Liver (tissue), 9 donors: ENCODE measurements around the gene TIMM23B. TPM values are rescaled to one million over a fixed set of nuclear protein-coding genes. Genes with fewer than 3 reads are reported as not detected.
A peak's percentile ranks its signal among the peaks of the same experiment; 100 is the strongest.
"Not testable (repeated sequence)": the region's sequence is repeated elsewhere in the genome, so short reads cannot be mapped to it uniquely, and the experiment has no call there.

ENCODE experiments used
- DNase-seq: peaks from one replicate; pipeline ENCODE4 v3.0.0-alpha.2; 2017; ENCODE audit warnings: low spot score
- H3K27ac ChIP-seq, 2 donors: one replicate each; pipeline ENCODE4 v1.7.0; 2013; ENCODE audit warnings: inconsistent platforms in 2 of 2, low read length in 2 of 2, control low read depth in 1 of 2, low read depth in 1 of 2, mild to moderate bottlenecking in 1 of 2
- H3K27me3 ChIP-seq, 4 donors: one replicate each; pipeline versions ENCODE4 v1.6.1 to v1.7.0; 2013; ENCODE audit warnings: low read length in 3 of 4, inconsistent platforms in 1 of 4, mild to moderate bottlenecking in 1 of 4, moderate library complexity in 1 of 4; ENCODE audit not compliant: control insufficient read depth in 4 of 4, insufficient read depth in 4 of 4
- H3K36me3 ChIP-seq, 4 donors: one replicate each; pipeline versions ENCODE4 v1.6.1 to v1.7.0; 2013; ENCODE audit warnings: low read length in 3 of 4, mild to moderate bottlenecking in 3 of 4, low read depth in 1 of 4, moderate library complexity in 1 of 4; ENCODE audit not compliant: control insufficient read depth in 4 of 4, insufficient read depth in 3 of 4
- H3K4me1 ChIP-seq, 4 donors: one replicate each; pipeline versions ENCODE4 v1.6.1 to v1.7.0; 2013; ENCODE audit warnings: low read length in 3 of 4, mild to moderate bottlenecking in 3 of 4, moderate library complexity in 1 of 4; ENCODE audit not compliant: control insufficient read depth in 4 of 4, insufficient read depth in 4 of 4
- H3K4me3 ChIP-seq, 3 donors: one replicate each; pipeline versions ENCODE4 v1.6.1 to v1.7.0; 2013; ENCODE audit warnings: low read length in 3 of 3, control low read depth in 1 of 3, low read depth in 1 of 3, mild to moderate bottlenecking in 1 of 3
- H3K9ac ChIP-seq, 2 donors: one replicate each; pipeline ENCODE4 v1.7.0; 2013; ENCODE audit warnings: low read length in 2 of 2, mild to moderate bottlenecking in 2 of 2, moderate library complexity in 2 of 2, control low read depth in 1 of 2, low read depth in 1 of 2
- H3K9me3 ChIP-seq, 4 donors: one replicate each; pipeline versions ENCODE4 v1.6.1 to v1.7.0; 2013; ENCODE audit warnings: low read length in 3 of 4; ENCODE audit not compliant: control insufficient read depth in 4 of 4
- RAD21 ChIP-seq, 2 donors: IDR thresholded peaks; 2 replicates each; pipeline ENCODE4 v1.6.1; 2016; ENCODE audit warnings: antibody characterized with exemption in 2 of 2, mild to moderate bottlenecking in 2 of 2
- whole genome bisulfite sequencing: extraction: QIAGEN DNeasy Blood & Tissue Kit; methylation state at CpG from one replicate; pipeline ENCODE4 v1.1.7; 2013; 5-methylcytosine and 5-hydroxymethylcytosine counted together
- polyA plus RNA-seq, 2 donors: library from polyadenylated mRNA; stranded (reverse) in 1 of 2; unstranded in 1 of 2; fragments of 200-250 nt in 1 of 2; fragments of >200 nt in 1 of 2; fragmentation: Nextera tagmentation in 1 of 2; extraction: Ambion mirVana in 1 of 2; gene quantifications; one replicate each; pipeline versions ENCODE4 v1.2.1 to v1.2.3, GENCODE V29; 2013 to 2015
- total RNA-seq, 2 donors: library from RNA; depleted of rRNA; stranded (reverse); fragments of >200 nt; gene quantifications; one replicate each; pipeline ENCODE4 v1.2.3, GENCODE V29; 2014
- donor health status: healthy.
- donor health status: healthy.
- donor health status: healthy.
- donor health status: healthy.
- donor health status: healthy.

TIMM23B gene
- total and polyA plus RNA-seq, 4 donors, result 6.2 to 23.1 (median 9.7) TPM

DNA sequence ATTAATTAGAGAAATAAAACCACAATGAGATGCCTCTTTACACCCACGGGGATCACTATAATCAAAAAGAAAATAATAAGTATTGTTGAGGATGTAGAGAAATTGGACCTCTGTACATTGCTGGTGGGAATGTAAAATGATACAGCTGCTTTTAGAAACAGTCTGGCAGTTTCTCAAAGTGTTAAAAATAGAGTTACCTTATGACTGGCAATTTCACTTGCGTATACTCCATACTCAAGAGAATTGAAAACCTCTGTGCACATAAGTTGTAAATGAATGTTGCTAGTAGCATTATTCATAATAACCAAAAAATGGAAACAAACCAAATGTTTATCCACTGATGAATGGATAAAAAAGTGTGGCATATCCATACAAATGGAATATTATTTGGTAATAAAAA lies 6.3 kb downstream of the TIMM23B start:
- H3K27ac ChIP-seq, H3K9ac ChIP-seq, DNase-seq, H3K9me3 ChIP-seq, H3K36me3 ChIP-seq, H3K4me3 ChIP-seq, H3K4me1 ChIP-seq, H3K27me3 ChIP-seq: not testable (repeated sequence)
- WGBS, result 83% methylated on average over 1 of the region's 2 CpGs

DNA sequence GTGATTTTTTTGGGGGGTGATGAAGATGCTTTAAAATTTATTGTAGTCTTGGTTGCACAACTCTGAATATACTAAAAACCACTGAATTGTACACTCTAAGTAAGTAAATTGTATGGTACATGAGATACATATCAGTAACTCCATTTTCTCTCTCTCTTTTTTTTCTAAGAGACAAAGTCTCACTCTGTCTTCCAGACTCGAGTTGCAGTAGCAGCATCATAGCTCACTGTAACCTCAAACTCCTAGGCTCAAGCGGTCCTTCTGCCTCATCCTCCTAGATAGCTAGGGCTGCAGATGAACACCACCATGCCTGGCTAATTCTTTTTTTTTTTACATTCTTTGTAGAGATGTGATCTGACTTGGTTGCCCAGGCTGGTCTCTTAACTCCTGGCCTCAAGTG lies 6.9 kb downstream of the TIMM23B start:
- H3K4me3 ChIP-seq, DNase-seq, H3K36me3 ChIP-seq, H3K4me1 ChIP-seq, H3K27me3 ChIP-seq, H3K9ac ChIP-seq, H3K9me3 ChIP-seq, H3K27ac ChIP-seq: not testable (repeated sequence)
- WGBS, result 91% methylated on average over 2 of the region's 2 CpGs

DNA sequence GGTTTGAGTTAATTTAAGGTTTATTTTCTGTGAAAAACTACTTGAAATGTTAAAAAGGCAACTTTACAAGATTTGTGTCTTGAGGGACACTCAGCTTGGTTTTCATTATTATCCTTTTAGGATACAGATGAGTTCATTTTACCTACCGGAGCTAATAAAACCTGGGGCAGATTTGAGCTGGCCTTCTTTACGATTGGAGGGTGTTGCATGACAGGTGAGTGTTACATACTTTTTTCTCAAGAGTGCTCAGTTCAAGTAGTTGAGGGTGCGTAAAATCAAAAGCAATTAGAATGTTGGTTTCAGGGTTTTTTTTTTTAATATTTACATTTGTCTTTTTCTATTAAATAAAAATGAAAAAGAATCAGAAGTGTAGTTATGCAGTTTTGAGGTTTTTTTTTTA lies 10.2 kb downstream of the TIMM23B start:
- not testable (repeated sequence) for H3K4me1 ChIP-seq, H3K9me3 ChIP-seq, H3K27me3 ChIP-seq, DNase-seq, H3K4me3 ChIP-seq, H3K9ac ChIP-seq, H3K27ac ChIP-seq
- WGBS, result 95% methylated on average over 3 of the region's 3 CpGs
- H3K36me3 ChIP-seq, result peaks cover 0 to 11% (median 1%) of the 10 kb centered on the region in 4 donors

DNA sequence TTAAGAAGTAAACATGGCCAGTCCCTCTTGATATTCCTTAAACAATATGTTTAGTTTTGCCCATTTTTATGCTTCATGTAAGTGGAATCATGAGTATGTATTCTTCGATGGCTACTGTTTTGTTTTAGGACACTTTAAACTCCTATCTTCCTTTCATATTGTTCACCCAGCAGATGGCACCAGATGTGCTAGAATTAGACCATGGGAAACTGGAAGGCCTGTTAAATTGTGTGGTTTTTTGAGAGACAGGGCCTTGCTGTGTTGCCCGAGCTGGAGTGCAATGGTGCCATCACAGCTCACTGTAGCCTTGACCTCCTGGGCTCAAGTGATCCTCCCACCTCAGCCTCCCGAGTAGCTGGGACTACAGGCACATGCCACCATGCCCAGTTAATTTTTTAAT lies 11.3 kb downstream of the TIMM23B start:
- not testable (repeated sequence) for H3K9me3 ChIP-seq, H3K9ac ChIP-seq, H3K4me3 ChIP-seq, DNase-seq, H3K4me1 ChIP-seq, H3K27me3 ChIP-seq, H3K27ac ChIP-seq
- 91% methylated on average over 3 of the region's 3 CpGs for WGBS
- TF ChIP-seq RAD21 (IDR thresholded peaks at IDR 0.05), result peak in 1 of 2 donors; percentile 15
- peaks cover 0 to 11% (median 4%) of the 10 kb centered on the region in 4 donors for H3K36me3 ChIP-seq

DNA sequence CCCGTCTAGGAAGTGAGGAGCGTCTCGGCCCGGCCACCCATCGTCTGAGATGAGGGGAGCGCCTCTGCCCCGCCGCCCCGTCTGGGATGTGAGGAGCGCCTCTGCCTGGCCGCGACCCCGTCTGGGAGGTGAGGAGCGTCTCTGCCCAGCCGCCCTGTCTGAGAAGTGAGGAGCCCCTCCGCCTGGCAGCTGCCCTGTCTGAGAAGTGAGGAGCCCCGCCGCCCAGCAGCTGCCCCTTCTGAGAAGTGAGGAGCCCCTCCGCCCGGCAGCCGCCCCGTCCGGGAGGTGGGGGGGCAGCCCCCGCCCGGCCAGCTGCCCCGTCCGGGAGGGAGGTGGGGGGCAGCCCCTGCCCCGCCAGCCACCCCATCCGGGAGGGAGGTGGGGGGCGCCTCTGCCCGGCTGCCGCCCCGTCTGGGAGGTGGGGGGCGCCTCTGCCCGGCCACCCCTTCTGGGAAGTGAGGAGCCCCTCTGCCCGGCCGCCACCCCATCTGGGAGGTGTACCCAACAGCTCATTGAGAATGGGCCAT lies 28.5 kb downstream of the TIMM23B start:
- not testable (repeated sequence) for H3K27me3 ChIP-seq, H3K9ac ChIP-seq, DNase-seq, H3K4me1 ChIP-seq, H3K4me3 ChIP-seq, H3K27ac ChIP-seq, H3K9me3 ChIP-seq, H3K36me3 ChIP-seq
- WGBS, result 97% methylated on average over 37 of the region's 37 CpGs

DNA sequence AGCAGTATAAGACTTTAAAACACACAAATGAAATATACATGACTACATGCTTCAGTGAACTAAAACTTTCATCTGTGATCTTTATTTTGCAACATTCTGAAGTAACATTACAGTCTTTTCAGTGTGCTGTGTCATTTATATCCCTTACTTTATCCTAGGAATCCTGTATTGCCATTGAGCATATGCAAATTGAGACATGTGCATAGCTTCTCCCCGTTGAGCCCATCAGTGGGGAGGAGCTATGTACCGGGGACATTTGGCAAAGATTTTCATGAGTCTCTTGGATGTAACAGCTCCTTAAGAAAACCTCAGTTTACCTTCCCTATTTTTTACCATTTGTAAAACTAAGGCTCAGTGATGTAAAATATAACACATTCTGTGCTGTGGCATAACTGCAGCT lies 29.6 kb downstream of the TIMM23B start:
- not testable (repeated sequence) for H3K4me3 ChIP-seq, H3K27ac ChIP-seq, H3K36me3 ChIP-seq, H3K4me1 ChIP-seq, H3K9ac ChIP-seq, H3K9me3 ChIP-seq, H3K27me3 ChIP-seq, DNase-seq
- 82% methylated on average over 2 of the region's 2 CpGs for WGBS

DNA sequence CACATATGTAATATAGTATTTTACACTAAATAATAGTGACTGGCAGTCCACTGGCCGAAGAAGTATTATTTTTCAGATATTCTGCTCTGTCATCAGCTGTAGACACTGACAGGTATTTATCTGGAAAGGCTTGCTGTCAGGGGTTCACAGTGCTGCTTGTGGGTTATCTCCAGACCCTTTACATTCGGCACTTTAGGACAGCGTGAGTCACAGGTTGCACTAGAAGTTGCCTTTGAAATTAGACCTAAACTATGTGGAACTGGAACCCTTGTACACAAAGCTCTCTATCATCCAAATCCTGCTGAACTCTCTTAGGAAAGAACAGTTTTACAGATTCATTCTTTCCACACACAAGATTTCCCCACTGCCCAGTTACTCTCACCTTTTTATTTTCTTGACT lies 30.2 kb downstream of the TIMM23B start:
- not testable (repeated sequence) for H3K27me3 ChIP-seq, H3K4me1 ChIP-seq, H3K9me3 ChIP-seq, H3K27ac ChIP-seq, H3K9ac ChIP-seq, H3K4me3 ChIP-seq, DNase-seq, H3K36me3 ChIP-seq
- 89% methylated on average over 3 of the region's 3 CpGs for WGBS

DNA sequence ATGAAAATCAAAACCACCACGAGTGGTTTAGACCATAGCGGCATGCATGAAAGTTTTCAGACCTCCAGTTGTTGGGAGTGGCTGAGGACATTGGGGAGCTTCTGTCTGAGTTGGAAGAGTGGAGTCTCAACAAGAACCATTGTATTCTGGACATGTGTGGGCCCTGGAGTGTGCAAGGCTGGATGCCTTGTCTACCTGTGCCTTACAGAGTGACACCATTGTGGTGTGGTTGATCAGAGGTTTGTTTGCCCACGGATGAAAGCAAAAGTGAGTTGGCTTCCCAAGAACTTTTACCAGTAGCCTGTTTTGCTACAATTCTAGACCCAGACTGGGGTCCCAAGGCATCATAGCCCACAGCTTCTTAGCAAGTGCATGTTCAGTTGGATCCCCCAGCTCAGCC lies 35.9 kb downstream of the TIMM23B start:
- 99% methylated on average over 3 of the region's 3 CpGs for WGBS
- DNase-seq, H3K9me3 ChIP-seq, H3K9ac ChIP-seq, H3K27ac ChIP-seq, H3K36me3 ChIP-seq, H3K4me1 ChIP-seq, H3K27me3 ChIP-seq, H3K4me3 ChIP-seq: not testable (repeated sequence)

DNA sequence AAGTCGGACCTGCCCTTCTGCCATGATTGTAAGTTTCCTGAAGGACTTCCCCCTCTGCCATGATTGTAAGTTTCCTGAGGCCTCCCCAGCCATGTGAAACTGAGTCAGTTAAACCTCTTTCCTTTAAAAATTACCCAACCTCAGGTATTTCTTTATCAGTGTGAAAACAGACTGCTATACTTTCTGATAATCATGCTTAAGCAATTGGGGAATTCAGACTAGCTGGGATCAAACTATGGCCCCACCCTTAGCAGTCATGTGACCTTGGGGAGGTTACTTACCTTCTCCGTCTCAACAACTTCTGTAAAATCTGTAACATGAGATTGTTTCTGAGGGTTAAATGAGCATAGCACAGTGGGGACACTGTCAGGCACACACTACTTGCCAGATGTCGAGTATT lies 45.4 kb downstream of the TIMM23B start:
- not testable (repeated sequence) for H3K4me1 ChIP-seq, DNase-seq, H3K9me3 ChIP-seq, H3K27ac ChIP-seq, H3K4me3 ChIP-seq, H3K36me3 ChIP-seq, H3K9ac ChIP-seq, H3K27me3 ChIP-seq
- 88% methylated on average over 3 of the region's 3 CpGs for WGBS
